ENCODE measurements around the gene VWA1.

VWA1 gene

GRCh38 chr1:1435911-1436629 is 580 bp downstream of the VWA1 start (continued):
- TF ChIP-seq ATF2 (tag by site-specific recombination; IDR thresholded peaks at IDR 0.05; ENCODE audit: low read depth) (no peak), ZBTB1 (tag by site-specific recombination; IDR thresholded peaks at IDR 0.05) (no peak), ZNF610 (tag by site-specific recombination; IDR thresholded peaks at IDR 0.05; ENCODE audit: borderline replicate concordance) (no peak)

GRCh38 chr1:1436630-1437032 is 1.1 kb downstream of the VWA1 start:
- POLR2A ChIA-PET = no interaction called here
- H3K27ac ChIP-seq (ENCODE audit: extremely low read depth, low read depth, low read length) = no peak overlapping the region
- TF ChIP-seq GLIS1 (tag by site-specific recombination; IDR thresholded peaks at IDR 0.05) (peak; percentile 50), ZBTB48 (tag by site-specific recombination; IDR thresholded peaks at IDR 0.05) (no peak), ZNF747 (tag by site-specific recombination; IDR thresholded peaks at IDR 0.05) (no peak), ZBTB10 (tag by site-specific recombination; IDR thresholded peaks at IDR 0.05) (no peak), ZNF610 (tag by site-specific recombination; IDR thresholded peaks at IDR 0.05; ENCODE audit: borderline replicate concordance) (no peak), PRDM6 (tag by site-specific recombination; IDR thresholded peaks at IDR 0.05) (no peak), REST (tag by site-specific recombination; IDR thresholded peaks at IDR 0.05) (0 out of 2 replicates have a peak, but pooled peaks have one; percentile 19), KLF10 (tag by site-specific recombination; IDR thresholded peaks at IDR 0.05) (no peak)
- CTCF ChIA-PET = interaction anchor here (0.5 to 1.4 kb wide), 2 partner anchors 37 to 533 kb away, joined by 3 to 6 read pairs; partner anchors contain the start of gene CCNL2
- no peak overlapping the region for H3K4me3 ChIP-seq (ENCODE audit: low read depth, low read length)
- H3K36me3 ChIP-seq (ENCODE audit: control insufficient read depth in 2 of 2, insufficient read depth in 1 of 2, low read length in 2 of 2) = peaks cover 0 to 9% of the 10 kb centered on the region in 2 experiments; a peak in 1 of 3 replicates
- no peaks in the 10 kb centered on the region for H3K9me3 ChIP-seq (ENCODE audit: control insufficient read depth, insufficient read depth, low read depth, low read length)
- no peaks in the 10 kb centered on the region for H3K4me1 ChIP-seq (ENCODE audit: control insufficient read depth, insufficient read depth, low read length)
